ENCODE data around the gene SDF4.
"Not testable (repeated sequence)": the region's sequence is repeated elsewhere in the genome, so short reads cannot be mapped to it uniquely, and the experiment has no call there.

Gene SDF4

DNA sequence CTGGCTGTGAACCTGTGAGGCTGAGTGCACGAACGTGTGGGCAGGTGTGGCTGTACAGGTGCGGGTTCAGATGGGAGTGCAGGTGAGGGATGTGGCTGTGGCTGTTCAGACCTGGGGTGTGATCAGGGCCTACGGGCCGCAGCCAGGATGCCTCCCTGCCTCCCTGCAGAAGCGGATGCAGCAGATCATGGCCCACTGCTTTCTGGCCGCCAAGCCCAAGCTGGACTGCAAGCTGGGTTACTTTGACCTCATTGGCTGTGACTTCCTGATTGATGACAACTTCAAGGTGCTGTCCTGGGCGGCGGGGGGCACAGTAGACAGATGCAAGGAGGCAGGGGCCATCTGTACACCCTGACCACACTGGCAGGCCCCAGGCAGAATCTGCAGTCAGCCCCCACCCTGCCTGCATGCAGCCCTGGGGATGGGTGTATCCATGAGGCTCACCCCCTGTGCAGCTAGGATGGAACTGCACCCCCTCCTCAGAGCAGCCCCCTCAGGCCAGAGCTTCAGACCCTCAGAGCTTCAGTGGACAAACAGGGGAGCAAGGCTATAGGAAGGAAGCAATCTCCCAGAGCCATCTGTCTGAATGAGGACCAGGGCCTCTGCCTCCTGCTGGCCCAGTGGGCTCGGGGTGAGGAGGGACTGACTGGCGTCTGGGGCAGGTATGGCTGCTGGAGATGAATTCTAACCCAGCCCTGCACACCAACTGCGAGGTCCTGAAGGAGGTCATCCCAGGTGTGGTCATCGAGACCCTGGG lies 35.2 kb downstream of the SDF4 start:
- DNase-seq: no peak

GRCh38 chr1:1195726-1196125 lies 36.1 kb downstream of the SDF4 start:
- DNase-seq: not testable (repeated sequence)

GRCh38 chr1:1194723-1195122 lies 37.1 kb downstream of the SDF4 start:
- no peak for DNase-seq

- no peak for DNase-seq
Observed at GRCh38 chr1:1191734-1192133, 40.1 kb downstream of the SDF4 start.

- DNase-seq: no peak
Observed at GRCh38 chr1:1189111-1189510, 42.7 kb downstream of the SDF4 start.

- DNase-seq: no peak
Observed at GRCh38 chr1:1187938-1188337, 43.9 kb downstream of the SDF4 start.

DNA sequence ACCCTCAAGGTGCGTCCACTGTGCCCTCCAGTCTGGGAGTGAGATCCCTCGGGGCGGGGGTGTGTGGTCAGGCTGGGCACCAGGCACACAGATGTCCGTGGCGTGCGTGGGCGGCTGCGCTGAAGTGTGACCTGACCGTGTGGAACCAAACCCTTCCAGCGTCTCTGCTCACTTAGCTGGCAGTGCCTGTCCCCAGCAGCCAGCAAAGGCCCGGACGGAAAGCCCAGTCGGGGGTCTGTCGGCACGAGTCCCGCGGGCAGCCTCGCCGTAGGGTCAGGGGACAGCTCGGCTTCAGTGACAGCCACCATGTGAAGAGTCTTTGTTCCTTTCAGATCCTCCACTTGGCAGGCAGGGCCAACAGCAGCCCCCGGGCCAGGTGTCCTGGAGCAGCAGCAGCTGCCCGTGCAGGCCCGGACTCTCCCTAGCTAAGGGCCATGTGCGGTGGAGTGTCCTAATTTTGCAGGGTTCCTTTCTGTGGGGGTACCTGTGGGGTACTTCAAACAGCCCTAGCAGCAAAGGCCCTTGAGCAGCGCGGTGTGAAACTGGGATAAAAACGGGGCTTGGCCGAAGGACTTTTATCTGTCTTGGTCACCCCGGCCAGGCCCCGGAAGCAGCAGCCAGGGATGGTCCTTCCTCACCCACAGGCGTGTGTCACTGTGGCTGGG lies 46.6 kb downstream of the SDF4 start:
- no peak for DNase-seq

- DNase-seq: no peak
Observed at GRCh38 chr1:1183833-1184775, 47.7 kb downstream of the SDF4 start.

DNA sequence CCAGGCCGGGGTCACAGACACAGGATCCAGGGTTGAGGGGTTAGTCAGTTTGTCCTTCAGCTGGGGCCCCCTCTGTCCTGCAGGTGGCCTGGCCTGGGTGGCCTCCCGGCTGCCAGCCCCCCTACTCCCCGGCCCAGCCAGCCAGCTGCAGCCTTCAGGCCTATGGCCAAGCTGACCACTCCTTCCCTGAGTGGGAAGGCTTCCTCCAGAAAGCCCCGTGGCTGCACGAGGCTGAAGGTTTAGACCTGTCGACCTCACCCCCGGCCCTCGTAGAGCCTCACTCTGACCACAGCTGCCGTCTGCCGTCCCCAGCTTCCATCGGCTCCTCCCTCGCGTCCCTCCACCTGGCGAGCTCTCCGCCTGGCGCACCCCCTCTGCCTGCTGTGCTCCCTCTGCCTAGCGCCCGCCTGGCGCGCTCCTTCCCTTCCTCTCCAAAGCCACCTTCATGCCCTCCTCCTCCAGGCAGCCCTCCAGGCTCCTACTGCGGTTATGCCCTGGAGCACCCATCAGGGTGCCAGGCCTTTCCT lies 48.5 kb downstream of the SDF4 start:
- no peak for DNase-seq

DNA sequence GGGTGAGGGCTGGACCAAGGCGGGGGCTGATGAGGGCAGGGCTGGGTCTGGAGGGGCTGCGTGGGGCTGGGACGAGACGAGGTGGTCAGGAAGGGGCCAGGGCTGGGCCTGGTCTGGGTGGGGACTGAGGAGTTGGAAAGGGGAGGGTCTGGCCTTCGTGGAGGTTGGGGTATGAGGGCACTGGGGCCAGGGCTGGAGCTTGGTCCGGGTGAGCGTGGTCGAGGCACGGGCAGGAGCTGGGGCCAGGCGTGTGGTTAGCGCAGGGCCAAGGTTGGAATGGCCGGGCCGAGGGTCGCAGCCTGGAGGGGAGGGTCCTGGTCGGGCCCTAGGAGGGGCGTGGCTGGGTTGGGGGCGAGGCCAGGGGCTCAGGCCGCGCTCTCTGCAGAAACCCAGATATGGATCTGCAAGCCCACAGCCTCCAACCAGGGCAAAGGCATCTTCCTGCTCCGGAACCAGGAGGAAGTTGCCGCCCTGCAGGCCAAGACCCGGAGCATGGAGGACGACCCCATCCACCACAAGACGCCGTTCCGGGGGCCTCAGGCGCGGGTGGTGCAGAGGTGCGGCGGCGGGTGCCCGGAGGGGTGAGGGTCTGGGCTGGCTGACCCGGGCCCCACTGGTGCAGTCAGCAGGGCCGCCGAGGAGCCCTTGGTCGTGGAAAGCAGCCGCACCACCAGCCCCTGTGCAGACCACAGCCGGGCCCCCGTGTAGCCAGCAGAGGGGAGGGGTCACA lies 49.1 kb downstream of the SDF4 start:
- no peak for DNase-seq

DNA sequence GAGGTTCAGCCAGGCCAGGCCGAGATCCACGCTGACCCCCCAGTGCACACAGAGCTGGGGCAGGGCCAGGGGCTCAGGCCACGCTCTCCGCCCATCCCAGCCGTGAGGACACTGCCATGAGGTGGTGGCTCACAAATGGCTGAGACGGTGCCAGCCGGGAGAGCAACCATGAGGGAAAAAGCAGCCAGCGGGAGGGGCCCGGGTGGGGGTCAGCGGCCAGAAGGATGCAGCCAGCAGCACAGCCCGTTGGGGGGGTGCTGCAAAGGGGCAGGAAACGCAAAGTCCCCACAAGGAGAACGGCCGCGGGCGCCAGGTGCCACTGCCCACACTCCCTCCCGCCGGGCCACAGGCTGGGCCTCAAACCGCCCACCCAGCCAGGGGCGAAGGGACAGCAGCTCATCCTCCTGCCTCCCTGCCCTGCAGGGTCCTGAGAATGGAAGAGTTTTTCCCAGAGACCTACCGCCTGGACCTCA lies 49.8 kb downstream of the SDF4 start:
- DNase-seq: no peak

DNA sequence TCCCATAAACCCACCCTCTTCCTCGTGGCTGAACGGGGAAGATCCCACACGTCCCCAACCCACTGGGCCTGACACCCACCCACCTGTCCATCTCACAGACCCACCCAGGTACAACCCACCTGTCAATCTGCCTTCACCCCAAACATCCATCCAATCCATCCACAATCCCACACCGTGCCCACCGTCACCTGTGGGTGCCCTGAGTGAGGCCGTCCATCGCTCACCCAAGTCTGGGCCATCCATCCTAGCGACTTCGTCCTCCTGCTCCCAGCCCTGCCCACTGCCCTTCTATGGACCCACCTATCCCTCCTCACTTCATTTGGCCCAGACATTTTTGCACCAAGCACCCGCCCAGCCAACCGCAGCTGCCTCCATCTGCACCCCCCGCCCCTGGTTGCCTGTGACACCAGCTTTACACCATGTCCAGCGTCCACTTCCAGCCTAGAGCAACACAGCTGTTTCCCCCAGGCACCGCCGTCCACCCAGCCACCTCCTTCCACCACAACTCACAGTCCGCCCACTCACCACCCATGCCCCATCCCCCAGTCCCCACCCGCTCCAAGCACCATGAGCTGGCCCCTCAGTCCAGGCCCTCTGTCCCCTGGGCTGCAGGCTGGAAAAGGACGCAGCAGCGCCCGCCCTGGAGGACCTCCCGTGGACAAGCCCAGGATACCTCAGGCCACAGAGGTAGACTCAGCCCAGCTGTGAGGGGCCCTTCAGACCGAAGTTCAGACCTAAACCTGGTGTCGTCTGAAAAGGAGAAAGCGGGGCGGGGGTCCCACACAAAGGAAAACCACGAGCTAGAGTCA lies 50.5 kb downstream of the SDF4 start:
- no peak for DNase-seq

DNA sequence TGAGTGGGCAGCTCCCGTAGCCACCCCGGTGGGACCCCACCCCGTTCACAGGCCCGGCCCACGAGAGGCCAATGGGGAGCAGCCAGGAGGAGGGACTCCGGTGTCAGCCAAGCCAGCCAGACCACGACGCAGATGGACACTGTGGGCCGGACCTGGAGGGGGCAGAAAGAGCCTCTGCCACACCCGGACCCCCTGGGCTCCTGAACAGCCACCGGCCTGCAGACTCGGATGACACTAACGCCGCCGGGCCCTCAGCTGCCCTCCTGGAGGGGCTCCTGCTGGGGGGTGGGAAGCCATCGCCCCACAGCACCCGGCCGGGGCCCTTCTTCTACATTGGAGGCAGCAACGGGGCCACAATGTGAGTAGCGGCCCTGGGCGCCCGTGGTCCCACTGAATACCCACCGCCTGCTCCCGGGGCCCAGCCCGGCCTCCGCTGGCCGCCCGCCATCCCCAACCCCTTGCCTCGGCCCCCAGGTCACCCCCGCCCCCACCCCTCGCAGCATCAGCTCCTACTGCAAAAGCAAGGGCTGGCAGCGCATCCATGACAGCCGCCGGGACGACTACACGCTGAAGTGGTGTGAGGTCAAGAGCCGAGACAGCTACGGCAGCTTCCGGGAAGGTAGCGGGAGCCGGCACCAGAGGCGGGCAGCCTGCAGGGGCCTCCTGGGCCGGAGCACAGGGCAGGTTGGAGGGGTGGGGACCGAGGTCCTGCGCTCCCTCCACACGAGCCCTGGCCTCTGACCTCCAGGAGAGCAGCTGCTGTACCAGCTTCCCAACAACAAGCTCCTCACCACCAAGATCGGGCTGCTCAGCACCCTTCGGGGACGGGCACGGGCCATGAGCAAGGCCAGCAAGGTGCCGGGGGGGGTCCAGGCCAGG lies 51.6 kb downstream of the SDF4 start:
- no peak for DNase-seq

- no peak for DNase-seq
Observed at GRCh38 chr1:1179346-1179982, 52.3 kb downstream of the SDF4 start.

DNA sequence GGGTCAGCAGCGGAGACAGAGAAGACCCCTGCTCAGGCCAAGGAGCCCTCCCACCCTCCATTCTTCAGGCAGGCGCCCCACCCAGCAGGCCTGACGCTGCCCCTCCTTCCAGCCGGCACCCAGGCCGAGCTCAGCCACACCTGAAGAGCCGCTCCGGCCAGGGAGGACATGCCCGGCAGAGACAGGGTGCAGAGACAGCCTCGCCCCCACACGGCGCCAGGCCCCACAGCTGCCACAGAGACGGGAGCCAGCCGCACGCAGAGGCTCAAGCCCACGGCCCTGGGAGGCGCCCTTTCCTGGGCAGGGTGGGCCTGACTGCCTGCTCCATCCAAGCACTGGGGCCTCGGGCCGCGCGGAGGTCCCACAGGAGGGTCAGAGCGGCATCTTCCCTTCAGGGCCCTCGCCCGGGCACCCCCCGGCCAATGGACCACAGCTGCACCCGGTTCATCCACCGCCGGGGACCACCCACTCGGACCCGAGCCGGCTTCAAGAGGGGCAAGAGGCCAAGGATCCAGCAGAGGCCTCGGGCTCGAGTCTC lies 52.9 kb downstream of the SDF4 start:
- no peak for DNase-seq

GRCh38 chr1:1177452-1178206 lies 54.2 kb downstream of the SDF4 start:
- DNase-seq: no peak

- no peak for DNase-seq
Observed at GRCh38 chr1:1176931-1177330, 54.9 kb downstream of the SDF4 start.

DNA sequence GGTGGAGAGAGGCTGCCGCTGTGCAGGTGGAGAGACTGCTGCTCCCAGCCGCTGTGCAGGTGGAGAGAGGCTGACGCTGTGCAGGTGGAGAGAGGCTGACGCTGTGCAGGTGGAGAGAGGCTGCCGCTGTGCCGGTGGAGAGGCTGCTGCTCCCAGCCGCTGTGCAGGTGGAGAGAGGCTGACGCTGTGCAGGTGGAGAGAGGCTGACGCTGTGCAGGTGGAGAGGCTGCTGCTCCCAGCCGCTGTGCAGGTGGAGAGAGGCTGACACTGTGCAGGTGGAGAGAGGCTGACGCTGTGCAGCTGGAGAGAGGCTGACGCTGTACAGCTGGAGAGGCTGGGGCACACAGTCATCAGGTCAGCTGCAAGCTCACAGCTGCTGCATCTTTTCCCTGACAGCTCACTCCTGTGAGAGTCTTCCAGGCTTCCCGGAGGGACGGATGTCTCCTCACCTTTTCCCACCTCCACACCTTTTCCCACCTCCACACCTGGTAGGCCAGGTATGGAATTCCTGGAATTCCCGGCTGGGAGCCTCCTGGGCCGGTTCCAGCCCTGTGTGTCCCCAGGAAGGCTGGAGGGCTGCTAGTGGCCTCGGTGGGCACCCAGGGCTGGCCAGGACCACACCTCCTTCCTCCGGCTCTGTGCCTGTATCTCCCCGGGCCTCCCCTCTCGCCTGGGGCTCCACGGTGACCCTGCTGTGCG lies 55.6 kb downstream of the SDF4 start:
- DNase-seq: not testable (repeated sequence)
